ENCODE measurements around the gene GAB1.

GAB1 gene

GRCh38 chr4:143512978-143513313 lies 176.3 kb downstream of the GAB1 start:
- DNase-seq, result no peak

DNA sequence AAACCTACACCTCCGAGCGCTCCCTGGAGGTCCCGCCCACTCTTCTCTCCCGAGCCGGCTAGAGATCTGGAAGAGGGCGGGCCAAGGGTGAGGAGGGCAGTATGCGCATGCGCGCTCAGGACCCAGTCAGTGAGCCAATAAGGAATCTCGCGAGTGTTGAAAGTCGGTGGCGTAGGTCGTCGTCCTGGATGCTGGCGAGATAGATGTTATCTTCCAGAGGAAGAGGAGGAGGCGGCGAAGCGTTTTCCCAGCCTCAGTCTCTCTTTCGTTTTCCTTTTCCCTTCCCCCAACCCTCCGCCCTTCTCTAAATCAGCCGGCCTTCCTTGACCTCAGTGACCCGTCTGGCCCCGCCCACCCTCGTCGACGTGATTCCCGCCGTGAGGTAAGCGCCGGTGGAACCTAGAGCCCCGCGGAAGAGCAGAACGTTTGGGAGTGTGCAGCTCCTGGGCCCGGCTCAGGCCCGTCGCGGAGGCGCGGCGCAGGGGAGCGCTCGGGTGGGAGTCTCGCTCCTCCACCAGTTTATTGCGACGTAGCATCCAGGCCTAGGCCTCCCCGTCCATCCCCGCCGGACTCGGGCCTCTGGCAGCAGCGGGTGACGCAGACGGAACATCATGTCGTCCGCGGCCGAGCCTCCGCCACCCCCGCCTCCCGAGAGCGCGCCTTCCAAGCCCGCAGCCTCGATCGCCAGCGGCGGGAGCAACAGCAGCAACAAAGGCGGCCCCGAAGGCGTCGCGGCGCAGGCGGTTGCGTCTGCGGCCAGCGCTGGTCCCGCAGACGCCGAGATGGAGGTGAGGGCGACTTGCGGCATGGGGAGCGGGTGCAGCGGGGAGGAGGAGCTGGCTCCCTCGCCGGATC lies 176.9 kb downstream of the GAB1 start, which contains the start of gene SMARCA5:
SMARCA5 (plus strand) TSS at position 389 of the 855 bp plus-strand sequence; CDS start at position 612, 223 bp downstream.
- peak; percentile 98 for DNase-seq

- DNase-seq, result no peak
Measured at GRCh38 chr4:143514169-143514495, 177.5 kb downstream of the GAB1 start.

GRCh38 chr4:143514497-143514896 lies 177.8 kb downstream of the GAB1 start:
- peak; percentile 40 for DNase-seq

DNA sequence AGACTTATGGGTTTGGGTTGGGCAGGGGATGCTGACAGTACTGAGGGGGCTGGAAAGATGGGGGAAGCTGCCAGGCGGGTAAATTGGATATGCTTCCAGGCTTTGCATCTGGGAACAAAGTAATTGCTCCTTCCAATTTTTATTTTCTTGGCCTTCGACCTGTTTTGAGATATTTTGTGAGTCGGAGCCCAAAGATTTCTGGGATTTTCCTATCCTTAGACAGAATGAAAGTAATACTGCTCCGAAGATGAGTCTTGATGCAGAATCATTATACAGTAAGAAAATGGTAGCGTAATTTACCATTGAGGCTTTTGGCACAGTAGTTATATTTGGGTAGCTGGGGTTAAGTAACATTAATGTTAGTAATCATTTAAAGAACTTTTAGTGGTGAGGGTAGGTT lies 178.2 kb downstream of the GAB1 start:
- no peak for DNase-seq

- DNase-seq, result no peak
Measured at GRCh38 chr4:143515905-143516304, 179.2 kb downstream of the GAB1 start.

DNA sequence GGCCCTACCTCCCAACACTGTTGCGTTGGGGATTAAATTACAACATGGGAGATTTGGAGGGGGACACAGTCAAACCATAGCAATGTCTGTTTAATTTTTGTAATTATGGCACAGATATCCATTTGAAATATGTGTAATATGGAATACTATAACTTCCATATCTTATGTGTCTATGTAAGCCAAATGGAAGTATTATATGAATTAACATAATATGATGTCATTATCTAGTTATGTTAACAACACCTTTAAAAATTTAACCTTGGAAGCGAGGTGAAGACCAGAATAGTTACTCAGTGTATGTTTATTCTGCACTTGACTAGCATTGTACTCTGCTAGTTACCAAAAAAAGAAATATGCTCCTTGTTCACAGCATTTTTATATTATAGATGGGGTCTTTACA lies 181.1 kb downstream of the GAB1 start:
- DNase-seq, result no peak
